ENCODE results near the gene PRUNE1.

The PRUNE1 gene

DNA sequence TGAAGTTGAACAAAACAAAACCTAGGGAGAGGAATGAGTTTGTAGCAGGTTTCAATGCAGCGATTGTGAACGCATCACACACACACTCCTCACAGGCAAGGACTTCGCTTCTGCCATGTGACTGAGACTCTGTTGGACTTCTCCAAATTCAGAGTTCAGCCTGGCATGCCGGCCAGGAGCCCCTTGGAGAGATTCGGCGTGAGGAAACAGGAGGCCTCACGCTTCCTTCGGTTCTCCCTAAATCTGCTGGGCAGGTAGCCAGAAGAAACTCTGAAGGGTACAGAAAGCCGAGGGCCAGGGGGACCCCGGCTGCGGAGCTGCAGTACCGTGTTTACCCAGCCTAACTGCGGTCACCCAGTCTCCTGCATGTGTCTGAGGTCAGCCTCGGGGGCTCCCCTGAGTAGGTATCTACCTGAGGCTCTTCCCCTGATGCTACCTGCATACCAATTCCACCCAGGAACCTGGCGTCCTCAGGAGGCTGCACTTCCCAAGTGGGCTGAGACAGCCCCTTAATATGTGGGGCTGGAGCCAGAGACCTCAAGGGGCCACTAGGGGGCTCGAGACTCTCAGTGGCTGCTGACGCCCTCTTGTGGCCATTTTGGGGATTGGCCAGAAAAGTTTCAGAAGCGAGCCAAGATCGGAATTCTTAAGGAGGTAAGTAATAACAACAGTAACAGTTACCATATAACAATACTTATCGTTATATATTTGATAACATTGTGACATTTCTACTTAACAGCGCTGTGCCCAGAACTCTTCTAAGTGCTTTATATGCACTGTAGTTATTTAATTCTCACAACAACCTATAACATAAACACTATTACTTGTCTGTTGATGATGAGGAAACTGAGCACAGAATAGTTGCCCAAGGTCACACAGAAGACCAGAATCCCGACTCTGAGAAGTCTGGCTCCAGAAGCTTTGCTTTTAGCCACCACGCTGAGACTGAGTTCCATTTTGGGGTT, 28.9 kb upstream of the PRUNE1 start:
- DNase-seq: peak; percentile 80

DNA sequence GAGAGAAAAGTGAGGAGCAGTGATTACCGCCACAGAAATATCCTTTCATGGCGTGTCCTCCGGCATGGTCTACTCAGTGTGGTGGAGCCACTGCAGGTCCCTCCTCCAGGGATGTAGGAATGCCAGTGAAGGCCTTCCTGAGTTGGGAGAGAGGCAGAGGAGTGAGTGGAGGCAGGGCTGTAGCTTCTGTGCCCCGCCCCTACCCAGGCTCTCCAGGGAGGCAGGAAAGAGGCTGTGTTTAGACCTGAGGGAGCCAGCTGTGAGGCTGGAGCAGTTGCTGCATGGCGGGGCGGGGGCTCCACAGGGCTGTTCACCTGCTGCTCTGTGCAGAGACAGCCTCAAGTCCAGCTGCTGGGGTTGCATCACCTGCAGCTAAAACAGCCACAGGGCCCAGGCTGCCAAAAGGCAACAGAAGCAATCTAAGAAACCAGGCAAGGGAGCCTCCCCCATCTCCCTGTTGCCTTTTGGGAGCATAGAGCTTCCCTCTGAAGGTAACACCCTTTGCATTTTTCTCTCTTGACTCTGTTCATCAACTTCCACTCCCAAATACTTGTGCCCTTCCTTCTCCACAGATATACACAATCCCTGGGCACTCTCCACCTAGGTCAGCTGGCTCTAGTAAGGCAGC, 27.0 kb upstream of the PRUNE1 start:
- peak; percentile 47 for DNase-seq

DNA sequence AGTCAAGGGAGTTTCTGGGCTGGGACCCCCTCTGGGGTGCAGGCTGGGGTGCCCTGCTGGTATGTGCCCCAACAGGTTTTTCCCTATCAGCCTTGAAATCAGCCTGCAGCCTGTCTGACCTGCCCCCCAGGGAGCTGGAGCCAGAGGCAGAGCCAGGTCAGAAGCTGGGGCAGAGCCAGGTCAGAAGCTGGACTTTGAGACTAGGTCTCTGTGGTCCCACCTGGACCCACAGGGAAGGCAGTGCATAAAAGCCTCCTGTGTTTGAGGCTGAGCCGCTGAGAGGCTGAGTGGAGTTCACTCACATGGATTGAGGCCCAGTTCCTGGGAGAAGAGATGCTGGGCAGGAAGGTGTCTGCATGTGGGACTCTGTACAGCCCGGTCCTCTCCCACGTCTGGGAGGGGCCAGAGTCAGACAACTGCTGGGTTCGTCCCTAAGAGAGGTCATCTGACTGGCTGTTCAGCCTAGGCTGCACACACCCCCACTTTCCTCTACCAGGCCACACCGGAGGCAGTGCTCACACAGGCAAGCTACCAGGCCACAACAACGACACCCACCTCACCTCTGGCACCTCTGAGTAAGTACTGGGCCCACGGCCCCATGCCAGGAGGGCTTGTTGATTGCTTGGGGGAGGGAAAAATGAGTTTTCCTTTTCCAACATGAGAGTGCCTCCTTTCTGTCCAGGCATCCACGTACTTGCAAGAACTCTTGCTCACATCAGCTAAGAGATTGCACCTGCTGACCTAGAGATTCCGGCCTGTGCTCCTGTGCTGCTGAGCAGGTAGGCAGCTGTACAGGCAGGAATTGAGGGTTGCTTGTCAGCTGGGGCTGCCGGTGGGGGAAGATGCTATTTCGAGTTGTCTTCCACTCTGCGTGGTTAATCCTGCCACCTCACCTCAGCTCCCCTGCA, 26.2 kb upstream of the PRUNE1 start, which contains the start of gene ANXA9:
Gene ANXA9 (plus strand): TSS at position 488 of the 908 bp plus-strand sequence. CDS start 814 bp downstream, outside the sequence.
- no peak for DNase-seq

DNA sequence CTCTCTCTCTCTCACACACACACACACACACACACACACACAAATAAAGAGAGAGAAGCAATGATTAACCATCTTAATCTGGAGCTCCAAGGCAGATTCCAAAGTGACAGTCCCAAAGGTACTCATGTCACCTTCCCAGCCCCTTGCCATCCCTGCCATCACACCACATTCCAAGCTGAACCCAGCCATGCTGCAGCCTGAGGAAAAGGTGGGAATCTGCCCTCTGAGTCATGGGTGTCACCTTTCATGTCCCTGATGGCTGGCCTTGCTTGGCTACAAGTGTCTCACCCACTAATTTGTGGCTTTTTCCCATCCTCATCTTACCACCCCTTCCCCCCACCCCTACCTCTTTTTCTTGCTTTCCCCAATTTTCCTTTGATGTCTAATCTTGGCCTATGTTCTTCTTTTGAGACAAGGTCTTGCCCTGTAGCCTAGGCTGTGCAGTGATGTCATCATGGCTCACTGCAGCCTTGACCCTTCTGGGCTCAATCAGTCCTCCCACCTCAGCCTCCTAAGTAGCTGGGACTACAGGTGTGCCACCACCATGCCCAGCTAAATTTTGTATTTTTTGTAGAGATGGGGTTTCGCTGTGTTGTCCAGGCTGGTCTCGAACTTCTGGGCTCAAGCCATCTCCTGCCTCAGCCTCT, 22.9 kb upstream of the PRUNE1 start:
- DNase-seq: no peak

DNA sequence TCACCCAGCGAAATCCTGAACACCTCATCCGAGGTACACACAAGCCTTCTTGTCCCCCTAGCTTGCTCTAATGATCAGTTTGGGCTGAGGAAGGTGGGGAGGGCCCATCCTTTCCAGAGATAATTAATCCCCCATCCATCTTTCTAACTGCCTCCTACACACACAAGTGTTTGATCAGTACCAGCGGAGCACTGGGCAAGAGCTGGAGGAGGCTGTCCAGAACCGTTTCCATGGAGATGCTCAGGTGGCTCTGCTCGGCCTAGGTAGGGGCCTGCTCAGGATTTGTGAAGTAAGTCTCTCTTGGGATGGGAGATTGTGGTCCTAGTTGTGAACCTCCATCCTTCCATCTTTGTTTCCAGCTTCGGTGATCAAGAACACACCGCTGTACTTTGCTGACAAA, 20.3 kb upstream of the PRUNE1 start:
- DNase-seq: peak; percentile 3

DNA sequence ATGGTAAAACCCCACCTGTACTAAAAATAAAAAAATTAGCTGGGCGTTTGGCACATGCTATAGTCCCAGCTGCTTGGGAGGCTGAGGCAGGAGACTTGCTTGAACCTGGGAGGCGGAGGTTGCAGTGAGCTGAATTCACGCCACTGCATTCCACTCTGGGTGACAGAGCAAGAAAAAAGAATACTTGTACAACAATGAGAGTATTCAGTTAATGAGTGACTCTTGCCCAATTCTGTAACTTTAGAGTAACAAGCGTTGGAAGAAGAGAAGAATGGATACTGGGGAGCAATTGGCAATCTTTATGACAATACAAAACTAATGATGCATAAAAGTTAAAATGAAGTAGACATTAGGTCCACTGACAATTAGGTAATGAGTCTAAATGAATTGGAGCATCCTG, 15.6 kb upstream of the PRUNE1 start:
- no peak for DNase-seq

DNA sequence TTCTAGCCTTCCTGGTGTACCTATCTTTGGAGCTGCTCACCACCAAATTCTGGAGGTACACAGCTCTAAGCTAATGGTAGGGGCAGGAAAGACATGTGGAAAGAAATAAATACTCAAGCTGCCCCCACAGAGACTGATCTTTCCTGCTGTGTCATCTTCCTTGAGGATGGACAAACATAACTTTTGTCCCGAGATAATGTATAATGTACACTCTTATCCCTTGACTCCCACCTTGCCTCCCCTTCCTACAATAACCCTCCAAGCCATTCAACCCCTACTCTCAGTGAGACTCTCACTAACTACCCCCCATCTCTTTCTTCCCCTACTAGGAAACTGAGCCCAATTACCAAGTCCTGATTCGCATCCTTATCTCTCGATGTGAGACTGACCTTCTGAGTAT, 14.0 kb upstream of the PRUNE1 start:
- no peak for DNase-seq

DNA sequence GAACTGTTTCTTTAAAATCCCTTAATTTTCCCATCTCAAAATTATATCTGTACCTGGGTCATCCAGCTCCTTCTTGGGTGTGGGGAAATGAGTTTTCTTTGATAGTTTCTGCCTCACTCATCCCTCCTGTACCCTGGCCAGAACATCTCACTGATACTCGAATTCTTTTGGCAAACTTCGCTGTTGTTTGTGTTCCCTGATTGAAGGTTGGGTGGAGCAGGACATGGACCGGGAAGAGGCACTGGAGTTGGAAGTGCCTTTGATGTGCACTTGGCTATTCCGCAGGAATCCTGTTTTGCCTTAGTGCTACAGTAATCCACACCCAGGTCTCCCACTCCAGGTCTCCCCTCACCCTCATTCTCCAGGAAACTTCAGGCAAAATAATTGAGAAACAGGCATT, 12.8 kb upstream of the PRUNE1 start:
- DNase-seq: no peak

DNA sequence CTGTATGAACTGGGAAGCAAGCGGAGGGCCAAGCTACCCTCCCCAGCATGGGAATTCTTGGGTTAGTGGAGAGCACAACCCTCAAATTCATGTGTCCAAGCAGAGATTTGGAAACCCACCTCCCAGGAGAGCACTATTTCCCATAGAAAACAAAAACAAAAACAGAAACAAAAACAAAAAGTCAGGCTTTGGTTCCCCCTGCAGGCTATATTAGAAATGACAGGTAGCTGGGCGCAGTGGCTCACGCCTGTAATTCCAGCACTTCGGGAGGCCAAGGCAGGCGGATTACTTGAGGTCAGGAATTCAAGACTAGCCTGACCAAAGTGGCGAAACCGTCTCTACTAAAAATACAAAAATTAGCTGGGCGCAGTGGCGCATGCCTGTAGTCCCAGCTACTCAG, 12.4 kb upstream of the PRUNE1 start:
- DNase-seq: peak; percentile 3

DNA sequence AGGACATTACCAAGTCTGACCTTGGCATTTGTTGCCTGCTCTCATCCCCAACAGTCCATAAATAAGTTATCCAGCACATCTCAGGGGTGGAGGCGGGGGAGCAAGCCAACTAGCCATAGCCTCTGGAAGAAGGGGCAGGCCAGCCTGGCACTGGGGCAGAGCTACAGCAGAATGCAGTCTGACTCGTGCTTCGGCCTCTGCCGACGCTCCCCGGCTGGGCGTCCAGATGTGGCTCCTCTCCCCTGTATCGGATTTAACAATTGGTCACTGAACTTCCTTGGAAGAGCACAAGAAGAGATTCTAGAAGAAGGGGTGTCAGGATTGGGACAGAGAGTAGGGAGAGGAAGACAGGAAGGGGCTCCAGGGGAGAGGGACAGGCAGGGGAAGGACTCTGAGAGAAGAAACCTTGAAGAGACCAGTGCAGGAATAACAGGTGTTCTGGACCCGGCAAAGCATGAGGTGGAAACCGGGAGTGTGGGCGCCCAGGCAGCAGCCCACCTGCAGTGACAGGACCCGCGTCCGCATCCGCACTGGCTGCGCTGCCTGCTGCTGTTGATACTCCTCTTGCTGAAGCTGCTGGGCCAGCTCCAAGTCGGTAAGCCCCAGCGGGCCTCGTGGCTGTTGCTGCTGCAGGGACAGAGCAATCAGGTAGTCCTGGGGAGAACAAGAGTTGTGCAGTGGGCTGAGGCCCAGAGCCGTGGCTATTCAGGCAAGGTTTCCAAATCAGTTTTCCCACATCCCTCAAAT, 10.9 kb upstream of the PRUNE1 start:
- no peak for DNase-seq

DNA sequence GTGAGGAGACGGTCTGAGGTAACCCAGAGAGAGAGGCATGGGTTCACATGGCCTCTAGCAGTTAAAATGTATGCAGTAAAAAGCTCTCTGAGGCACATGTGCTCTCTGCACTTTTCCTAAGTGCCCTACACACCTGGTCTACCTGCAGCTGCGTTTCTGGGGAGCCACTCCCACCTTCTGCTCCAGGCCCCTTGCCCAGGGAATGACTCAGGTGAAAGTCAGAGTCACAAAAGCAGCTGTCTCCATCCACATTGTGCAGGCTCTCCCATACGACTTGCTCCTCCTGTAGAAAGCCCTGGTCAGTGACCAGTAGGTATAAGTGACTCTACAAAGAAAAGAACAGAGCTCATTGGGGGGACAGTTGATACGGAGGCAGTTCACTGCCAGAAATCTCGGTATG, 10.3 kb upstream of the PRUNE1 start:
- no peak for DNase-seq

DNA sequence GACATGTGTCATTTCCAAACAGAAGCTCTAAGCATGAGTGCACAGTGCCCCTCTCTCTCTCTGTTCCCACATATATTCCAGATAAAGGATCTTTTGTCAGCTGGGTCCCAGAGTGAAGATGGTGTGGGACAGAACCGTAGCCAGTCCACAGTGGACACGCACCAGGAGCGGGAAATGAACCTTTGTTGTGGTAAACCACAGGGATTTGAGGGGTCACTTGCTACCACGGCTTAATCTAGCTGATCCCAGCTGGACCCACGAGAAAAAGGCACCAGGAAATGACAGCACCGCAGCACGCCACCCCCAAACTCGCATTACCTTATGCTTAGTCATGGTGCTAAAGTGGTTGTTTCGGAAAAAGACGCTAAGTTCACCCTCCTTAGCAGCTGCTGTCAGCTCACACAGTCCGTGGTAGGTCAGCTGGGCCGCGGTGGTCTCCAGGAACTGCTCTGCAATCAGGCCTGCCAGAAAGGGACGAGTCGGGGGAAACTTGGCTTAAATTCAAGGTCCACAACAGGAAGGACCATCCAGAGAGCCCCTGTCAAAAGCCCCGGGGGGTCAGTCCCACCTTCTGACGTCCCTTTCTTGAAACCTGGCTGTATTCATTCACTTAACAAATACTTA, 9.1 kb upstream of the PRUNE1 start:
- no peak for DNase-seq

DNA sequence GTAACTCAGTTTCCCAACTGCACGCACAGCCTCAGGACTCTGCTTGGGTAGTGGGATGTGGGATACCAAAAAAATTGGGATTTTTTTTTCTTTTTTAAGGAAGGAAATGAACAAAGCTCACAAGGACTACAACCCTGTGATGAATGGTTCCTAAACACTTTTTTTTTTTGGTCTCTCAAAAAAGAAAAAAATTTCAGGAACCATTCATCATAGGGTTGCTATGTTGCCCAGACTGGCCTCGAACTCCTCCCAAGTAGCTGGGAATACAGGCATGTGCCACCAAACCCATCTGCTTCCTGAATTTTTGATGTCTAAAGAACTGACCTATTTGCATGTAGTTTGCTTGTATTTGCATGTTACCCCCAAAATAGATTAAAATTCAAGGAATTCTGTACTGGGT, 8.3 kb upstream of the PRUNE1 start:
- DNase-seq: no peak

DNA sequence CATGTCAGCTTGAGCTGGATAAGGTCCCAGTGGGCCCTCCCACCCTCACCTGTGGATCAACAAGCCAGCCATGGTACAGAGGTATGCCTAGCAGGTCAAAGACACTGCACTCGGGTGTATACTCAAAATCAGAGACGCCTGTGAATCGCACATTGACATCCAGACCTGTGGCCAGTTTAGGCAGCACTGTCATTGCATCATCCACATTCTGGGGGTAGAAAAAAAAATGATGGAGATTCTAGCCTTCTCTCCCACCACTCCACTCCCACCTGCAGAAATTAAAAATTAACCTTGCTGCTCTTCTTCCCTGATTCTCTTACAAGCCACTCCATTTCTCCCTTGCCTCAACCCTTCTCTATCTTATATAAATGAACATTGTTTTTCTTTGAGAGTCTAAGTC, 7.8 kb upstream of the PRUNE1 start:
- DNase-seq: no peak

DNA sequence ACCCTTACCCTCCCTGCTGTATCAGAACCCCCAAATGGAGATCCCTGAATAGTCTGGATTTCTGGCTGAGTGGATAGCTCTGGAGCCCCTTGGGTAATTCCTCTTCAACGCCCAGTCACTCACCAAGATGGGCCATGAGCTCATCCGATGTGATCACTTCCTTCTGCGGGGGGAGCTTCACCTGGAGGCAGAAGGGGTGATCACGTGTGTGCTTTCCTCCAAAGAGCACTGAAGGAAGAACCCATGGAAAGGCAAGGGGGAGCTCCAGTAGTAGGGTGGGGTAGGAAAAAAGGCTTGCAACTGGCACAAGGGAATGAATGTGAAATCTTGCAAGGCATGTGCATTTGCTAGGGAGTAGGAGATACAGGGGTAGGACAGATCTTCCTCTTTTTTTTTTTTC, 6.6 kb upstream of the PRUNE1 start:
- DNase-seq: no peak

DNA sequence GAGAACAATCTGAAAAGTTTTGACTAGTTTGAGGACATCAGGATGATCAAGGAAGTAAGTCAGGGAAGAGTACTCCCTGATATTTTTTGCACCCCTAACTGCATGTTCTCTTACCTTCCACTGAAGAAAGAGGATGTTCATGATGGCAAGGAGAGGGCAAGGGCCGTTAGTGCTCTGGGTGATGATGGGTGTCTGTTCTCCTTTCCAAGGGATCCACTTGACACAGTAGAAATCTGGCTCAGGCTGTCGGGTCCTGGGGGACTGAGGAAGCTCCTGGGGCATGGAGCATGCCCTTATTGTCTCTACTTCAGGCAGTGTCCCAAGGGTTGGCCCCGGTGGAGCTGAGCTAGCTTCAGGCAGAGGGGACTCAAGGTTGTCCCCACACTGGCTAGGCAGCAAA, 6.2 kb upstream of the PRUNE1 start:
- DNase-seq: no peak

DNA sequence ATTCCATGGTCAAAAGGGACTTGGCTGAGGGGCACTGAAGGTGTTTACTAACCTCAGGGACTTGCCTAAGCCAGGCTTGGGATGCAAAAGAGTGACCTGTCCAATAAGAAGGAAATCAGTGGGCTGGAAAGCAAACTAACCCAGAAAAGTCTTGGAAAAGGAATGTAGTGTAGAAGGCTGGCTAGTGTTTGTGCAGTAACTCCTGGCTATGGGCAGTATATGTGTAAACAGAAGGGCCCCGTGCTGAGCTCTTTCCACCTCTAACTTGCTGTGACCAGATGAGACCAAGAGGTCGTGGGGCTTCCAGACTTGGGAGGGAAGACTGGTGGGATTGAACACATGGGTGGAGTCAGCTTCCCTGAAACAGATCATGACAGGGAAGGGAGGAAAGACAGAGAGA, 5.6 kb upstream of the PRUNE1 start:
- DNase-seq: no peak

DNA sequence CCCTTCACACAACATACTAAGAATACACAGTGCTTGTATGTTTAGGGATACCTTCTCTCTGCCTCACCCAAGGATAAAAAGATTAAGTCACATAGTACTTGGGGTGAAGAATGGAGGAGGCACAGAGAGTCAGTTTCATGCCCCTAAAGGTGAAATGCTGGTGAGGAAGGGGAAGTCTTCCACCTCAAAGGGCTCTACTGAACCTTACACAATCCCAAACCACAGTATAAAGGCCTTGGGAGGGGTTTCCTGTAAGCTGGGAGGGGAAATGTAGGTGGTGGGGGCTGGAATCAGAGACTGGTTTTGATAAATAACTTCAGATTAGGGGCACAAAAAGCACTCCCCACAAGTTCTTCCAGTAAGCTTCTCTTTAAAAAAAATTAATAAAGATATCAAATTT, 5.1 kb upstream of the PRUNE1 start:
- no peak for DNase-seq

DNA sequence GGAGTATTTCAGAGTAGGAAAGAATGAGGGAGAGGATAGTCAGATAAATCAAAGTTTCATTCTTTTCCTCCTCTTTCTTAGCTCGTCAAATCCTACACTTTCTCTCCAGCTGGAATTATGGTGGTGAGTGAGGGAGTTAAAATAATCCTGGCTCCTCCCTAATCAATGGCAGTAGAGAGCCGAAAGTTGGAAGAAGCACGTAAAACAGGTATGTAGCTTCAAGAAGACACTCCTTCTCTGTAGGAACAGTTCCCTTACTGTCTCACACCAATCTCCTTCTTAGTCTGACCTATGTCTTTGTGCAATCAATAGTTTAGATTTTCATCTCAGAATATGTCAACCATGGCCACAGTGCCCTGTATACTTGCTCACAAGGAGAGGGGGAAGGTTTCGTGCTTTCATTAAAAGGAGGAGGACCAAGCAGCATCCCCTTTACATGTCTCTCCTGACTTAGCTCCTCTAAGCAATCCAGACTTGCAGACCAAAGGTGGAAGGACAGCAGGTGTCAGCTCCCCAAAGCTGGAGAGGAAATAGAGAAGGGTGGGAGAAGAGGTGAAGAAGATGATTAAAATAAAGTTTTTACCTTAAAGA, 2.4 kb upstream of the PRUNE1 start:
- DNase-seq: no peak

DNA sequence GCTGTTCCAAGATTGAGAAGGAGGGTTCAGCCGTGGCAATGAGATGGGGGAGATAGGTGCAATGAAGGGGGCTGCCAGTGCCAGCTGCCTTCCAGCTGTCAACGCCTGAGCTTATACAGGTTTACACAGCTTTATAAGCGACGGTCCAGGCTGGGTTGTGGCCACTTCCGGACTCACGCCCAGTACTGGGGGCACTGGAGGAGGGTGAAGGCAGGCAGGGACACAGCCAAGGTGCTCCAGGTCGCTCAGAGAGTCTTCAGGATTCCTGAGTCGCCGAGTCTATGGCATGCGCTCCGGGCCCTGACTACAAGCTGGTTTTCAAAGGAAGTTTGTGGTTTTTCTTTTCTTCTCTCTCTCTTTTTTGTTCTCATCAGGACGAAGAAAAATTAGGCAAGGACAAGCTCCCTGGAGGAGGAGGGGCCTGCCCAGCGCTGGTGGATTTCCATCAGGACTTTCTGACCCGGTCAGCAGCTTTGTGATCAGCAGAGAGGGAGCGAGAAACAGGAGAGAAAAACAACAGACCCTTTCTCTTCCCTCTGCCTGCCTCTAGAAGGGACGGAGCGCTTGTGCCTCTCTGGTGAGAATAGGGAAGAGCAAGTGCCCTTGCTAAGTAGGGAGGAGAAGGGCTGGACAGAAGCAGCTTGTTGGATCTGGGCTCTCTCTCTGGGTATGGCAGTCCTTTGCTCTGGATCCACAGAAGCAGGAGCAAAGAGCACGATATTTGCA, 1.8 kb upstream of the PRUNE1 start, which contains the start of gene MINDY1:
Gene MINDY1 (minus strand): TSS at position 576 of the 726 bp plus-strand sequence. CDS start 4,285 bp downstream, outside the sequence.
- DNase-seq: peak; percentile 51

Measured in NCI-H774 (cell line).